GM18873 (cell line): Measurements from ENCODE around the gene RNU1-4.
"Not testable (repeated sequence)": the region's sequence is repeated elsewhere in the genome, so short reads cannot be mapped to it uniquely, and the experiment has no call there.

Experiments
- ATAC-seq: cut with Tn5 transposase; IDR thresholded peaks from one replicate; pipeline ENCODE4 v1.9.1; 2021; ENCODE audit warnings: mild to moderate bottlenecking, moderate library complexity, moderate number of reproducible peaks; ENCODE audit not compliant: unreplicated experiment, low FRiP score

RNU1-4 gene

DNA sequence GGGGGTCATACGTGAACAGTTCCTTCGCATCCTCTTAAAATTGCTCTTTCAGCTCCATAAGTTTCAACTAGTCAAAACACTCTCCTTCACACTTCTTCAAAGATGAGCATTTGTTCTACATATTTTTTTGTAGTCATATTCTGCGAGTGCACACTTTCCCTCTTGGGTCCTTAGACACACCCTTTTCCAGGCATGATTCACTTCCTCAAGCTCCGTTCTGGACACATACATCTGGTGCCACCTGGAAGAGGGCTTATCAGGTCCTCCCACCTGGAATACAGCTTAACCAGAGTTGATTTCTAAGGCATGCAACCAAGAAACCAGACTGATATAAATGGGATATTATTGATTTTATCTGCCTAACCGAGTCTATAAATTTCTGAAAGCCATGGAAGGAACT, 47.4 kb downstream of the RNU1-4 start:
- not testable (repeated sequence) for ATAC-seq
